Measurements from ENCODE around the gene SLC24A3. TPM values are rescaled to one million over a fixed set of nuclear protein-coding genes. Genes with fewer than 3 reads are reported as not detected.

The SLC24A3 gene
- total RNA-seq, 1 experiment from 2014 or later: 0.14 TPM

DNA sequence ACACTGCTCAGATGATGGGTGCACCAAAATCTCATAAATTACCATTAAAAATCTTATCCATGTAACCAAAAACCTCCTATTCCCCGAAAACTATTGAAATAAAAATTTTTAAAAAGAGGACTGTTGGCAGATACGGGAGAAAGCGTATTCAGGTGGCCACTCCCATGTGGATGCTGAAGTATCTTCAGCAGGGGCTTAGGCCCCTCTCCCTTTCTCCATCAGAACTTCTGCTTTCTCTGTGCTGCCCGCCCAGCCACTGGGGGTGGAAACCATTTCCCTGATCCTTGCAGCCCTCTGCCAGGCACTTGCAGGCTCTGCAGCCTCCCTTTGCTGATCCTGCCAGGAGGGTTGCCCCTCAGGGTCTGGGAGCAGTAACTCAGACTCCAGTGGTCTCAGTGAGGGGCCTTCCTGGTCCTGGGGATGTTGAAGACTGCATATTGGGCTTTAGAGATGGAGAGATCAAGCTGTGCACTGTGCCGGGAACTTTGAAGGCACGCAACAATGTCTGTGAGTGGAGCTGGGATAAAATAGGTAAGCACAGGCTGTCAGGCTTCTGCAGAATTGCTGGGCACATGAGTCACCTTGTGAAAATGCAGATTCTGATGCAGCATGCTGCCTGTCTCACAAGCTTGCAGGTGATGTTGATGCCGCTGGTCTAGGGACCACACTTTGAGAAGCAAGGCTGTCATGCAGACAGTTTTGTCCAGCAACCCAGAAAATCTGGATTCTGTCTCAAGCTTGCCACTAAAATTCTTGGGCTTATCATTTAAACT is 59.6 kb downstream of the SLC24A3 start:
- H3K4me1 ChIP-seq: peaks cover 50% of the 10 kb centered on the region
- Mint-ChIP-seq H3K4me3 (ENCODE audit: unreplicated experiment) (no peak overlapping the region), H3K27me3 (ENCODE audit: insufficient read depth, unreplicated experiment) (no peaks in the 10 kb centered on the region), H3K9me3 (ENCODE audit: unreplicated experiment) (no peaks in the 10 kb centered on the region), H3K27ac (ENCODE audit: unreplicated experiment) (no peak overlapping the region), H3K4me1 (ENCODE audit: low read depth, unreplicated experiment) (peaks cover 36% of the 10 kb centered on the region), H3K36me3 (ENCODE audit: insufficient read depth, unreplicated experiment) (no peaks in the 10 kb centered on the region)
- no TSS peak for BruUV-seq (replicated peaks)
- intact Hi-C loops (cut with micrococcal nuclease; ENCODE audit: unreplicated experiment): no loop called here
- TF ChIP-seq, protein P1, sequence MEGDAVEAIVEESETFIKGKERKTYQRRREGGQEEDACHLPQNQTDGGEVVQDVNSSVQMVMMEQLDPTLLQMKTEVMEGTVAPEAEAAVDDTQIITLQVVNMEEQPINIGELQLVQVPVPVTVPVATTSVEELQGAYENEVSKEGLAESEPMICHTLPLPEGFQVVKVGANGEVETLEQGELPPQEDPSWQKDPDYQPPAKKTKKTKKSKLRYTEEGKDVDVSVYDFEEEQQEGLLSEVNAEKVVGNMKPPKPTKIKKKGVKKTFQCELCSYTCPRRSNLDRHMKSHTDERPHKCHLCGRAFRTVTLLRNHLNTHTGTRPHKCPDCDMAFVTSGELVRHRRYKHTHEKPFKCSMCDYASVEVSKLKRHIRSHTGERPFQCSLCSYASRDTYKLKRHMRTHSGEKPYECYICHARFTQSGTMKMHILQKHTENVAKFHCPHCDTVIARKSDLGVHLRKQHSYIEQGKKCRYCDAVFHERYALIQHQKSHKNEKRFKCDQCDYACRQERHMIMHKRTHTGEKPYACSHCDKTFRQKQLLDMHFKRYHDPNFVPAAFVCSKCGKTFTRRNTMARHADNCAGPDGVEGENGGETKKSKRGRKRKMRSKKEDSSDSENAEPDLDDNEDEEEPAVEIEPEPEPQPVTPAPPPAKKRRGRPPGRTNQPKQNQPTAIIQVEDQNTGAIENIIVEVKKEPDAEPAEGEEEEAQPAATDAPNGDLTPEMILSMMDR (IDR thresholded peaks at IDR 0.05; ENCODE audit: insufficient read depth in 1 of 2, low read depth in 1 of 2, low read length in 1 of 2, severe bottlenecking in 1 of 2, unreplicated experiment in 1 of 2): no peak
- no peak overlapping the region for H3K4me3 ChIP-seq (ENCODE audit: low read depth, low read length)
- no peaks in the 10 kb centered on the region for H3K27me3 ChIP-seq (replicated peaks; ENCODE audit: control insufficient read depth, insufficient read depth, low read length)
- no peaks in the 10 kb centered on the region for H3K36me3 ChIP-seq (ENCODE audit: control insufficient read depth, insufficient read depth, low read length)
- POLR2A ChIA-PET: no interaction called here
- no peaks in the 10 kb centered on the region for H3K9me3 ChIP-seq
- CTCF ChIA-PET: interaction anchor here (1.4 kb wide), 1 partner anchor 79 kb away, joined by 4 read pairs; no protein-coding TSS in a partner anchor
- DNase-seq: no peak

DNA sequence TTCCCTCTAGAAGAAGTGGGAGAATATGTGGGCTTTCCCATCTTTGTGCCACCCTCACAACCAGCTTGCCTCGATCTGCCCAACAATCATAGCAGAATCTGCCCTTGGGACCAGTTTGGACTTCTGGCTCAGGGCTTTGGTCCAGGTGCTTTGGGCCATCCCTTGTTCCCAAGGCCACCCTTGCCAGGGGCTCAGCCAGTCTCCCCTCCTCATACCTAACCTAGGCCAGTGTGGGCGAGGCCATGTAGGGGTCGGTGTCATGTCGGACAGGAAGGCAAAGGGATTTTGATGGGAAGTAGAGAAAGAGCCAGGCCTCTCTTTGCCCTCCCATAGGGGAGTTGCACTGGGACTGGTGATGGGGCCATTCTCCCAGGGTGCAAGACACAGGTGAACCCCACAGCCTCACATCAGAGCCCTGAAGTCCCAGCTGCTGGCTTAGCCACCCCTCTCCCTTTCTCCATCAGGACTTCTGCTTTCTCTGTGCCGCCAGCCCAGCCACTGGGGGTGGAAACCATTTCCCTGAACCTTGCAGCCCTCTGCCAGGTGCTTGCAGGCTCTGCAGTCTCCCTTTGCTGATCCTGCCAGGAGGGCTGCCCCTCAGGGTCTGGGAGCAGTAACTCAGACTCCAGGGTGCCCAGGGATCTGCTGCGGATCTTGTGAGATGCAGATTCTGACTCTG is 60.7 kb downstream of the SLC24A3 start:
- intact Hi-C loops (cut with micrococcal nuclease; ENCODE audit: unreplicated experiment): no loop called here
- Histone ChIP-seq H3K36me3 (ENCODE audit: control insufficient read depth, insufficient read depth, low read length) (no peaks in the 10 kb centered on the region), H3K4me3 (ENCODE audit: low read depth, low read length) (no peak overlapping the region), H3K27me3 (replicated peaks; ENCODE audit: control insufficient read depth, insufficient read depth, low read length) (no peaks in the 10 kb centered on the region), H3K9me3 (no peaks in the 10 kb centered on the region), H3K4me1 (peaks cover 57% of the 10 kb centered on the region)
- Mint-ChIP-seq H3K27ac (ENCODE audit: unreplicated experiment) (no peak overlapping the region), H3K4me1 (ENCODE audit: low read depth, unreplicated experiment) (peaks cover 36% of the 10 kb centered on the region), H3K4me3 (ENCODE audit: unreplicated experiment) (no peak overlapping the region), H3K27me3 (ENCODE audit: insufficient read depth, unreplicated experiment) (no peaks in the 10 kb centered on the region), H3K36me3 (ENCODE audit: insufficient read depth, unreplicated experiment) (no peaks in the 10 kb centered on the region), H3K9me3 (ENCODE audit: unreplicated experiment) (no peaks in the 10 kb centered on the region)
- ChIA-PET POLR2A (no interaction called here), CTCF (no interaction called here)
- BruUV-seq (replicated peaks): no TSS peak
- TF ChIP-seq, protein P1 (IDR thresholded peaks at IDR 0.05; ENCODE audit: insufficient read depth in 1 of 2, low read depth in 1 of 2, low read length in 1 of 2, severe bottlenecking in 1 of 2, unreplicated experiment in 1 of 2): no peak
- DNase-seq: no peak

DNA sequence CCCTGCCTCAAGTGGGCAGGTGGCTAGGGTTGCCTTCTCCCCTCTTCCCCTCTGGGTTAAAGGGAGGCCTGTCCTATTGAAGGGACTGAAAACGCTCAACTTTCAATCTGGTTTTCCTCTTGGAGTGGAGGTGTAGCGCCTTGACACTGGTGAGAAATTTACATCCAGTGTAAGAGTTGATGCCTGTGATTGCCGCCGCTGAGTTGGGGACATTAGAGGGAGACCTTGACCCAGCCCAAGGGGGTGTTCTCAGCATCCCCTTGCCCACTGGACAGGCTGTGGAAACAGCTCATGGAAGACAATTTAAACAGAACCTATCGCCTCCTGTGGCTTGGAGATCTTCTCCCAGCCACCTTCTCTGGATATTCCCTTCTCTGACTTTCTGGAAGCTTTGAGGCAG is 61.6 kb downstream of the SLC24A3 start:
- no peaks in the 10 kb centered on the region for H3K36me3 Mint-ChIP-seq (ENCODE audit: insufficient read depth, unreplicated experiment)
- H3K4me1 Mint-ChIP-seq (ENCODE audit: low read depth, unreplicated experiment): peaks cover 36% of the 10 kb centered on the region
- no peak overlapping the region for H3K4me3 Mint-ChIP-seq (ENCODE audit: unreplicated experiment)
- peaks cover 57% of the 10 kb centered on the region for H3K4me1 ChIP-seq
- TF ChIP-seq, protein P1 (IDR thresholded peaks at IDR 0.05; ENCODE audit: insufficient read depth in 1 of 2, low read depth in 1 of 2, low read length in 1 of 2, severe bottlenecking in 1 of 2, unreplicated experiment in 1 of 2): no peak
- peak overlapping the region; percentile 90 for H3K27ac Mint-ChIP-seq (ENCODE audit: unreplicated experiment)
- DNase-seq: no peak
- H3K4me3 ChIP-seq (ENCODE audit: low read depth, low read length): no peak overlapping the region
- H3K36me3 ChIP-seq (ENCODE audit: control insufficient read depth, insufficient read depth, low read length): no peaks in the 10 kb centered on the region
- no peaks in the 10 kb centered on the region for H3K9me3 ChIP-seq
- no peaks in the 10 kb centered on the region for H3K27me3 Mint-ChIP-seq (ENCODE audit: insufficient read depth, unreplicated experiment)
- CTCF ChIA-PET: interaction anchor here (1.3 kb wide), 1 partner anchor 12 kb away, joined by 3 read pairs; no protein-coding TSS in a partner anchor
- no peaks in the 10 kb centered on the region for H3K27me3 ChIP-seq (replicated peaks; ENCODE audit: control insufficient read depth, insufficient read depth, low read length)
- POLR2A ChIA-PET: no interaction called here
- intact Hi-C loops (cut with micrococcal nuclease; ENCODE audit: unreplicated experiment): loop anchor here (2.0 kb wide), 1 partner anchor 21 kb away; no protein-coding TSS in a partner anchor
- peaks cover under 1% of the 10 kb centered on the region for H3K9me3 Mint-ChIP-seq (ENCODE audit: unreplicated experiment)
- BruUV-seq (replicated peaks): no TSS peak
